HepG2 (cell line): ENCODE data around the gene DNM1. TPM values are rescaled to one million over a fixed set of nuclear protein-coding genes. Genes with fewer than 3 reads are reported as not detected.

Source experiments
- ARNT2 ChIP-seq: sonication (generic); formaldehyde crosslinking; IDR thresholded peaks from 2 replicates; pipeline ENCODE4 v1.8.0; 2022; ENCODE audit warnings: mild to moderate bottlenecking, low read depth, missing genetic modification reagents, moderate library complexity
- ASH2L ChIP-seq: fragments of 300-600, 200-600 bp; sonication (generic); IDR thresholded peaks from 2 replicates; pipeline ENCODE4 v1.7.0; 2017; ENCODE audit warnings: low read depth, mild to moderate bottlenecking, moderate library complexity, mixed read lengths, low read length; ENCODE audit not compliant: insufficient read length
- CENPT ChIP-seq: sonication (generic); formaldehyde crosslinking; IDR thresholded peaks from 2 replicates; pipeline ENCODE4 v1.8.0; 2022; ENCODE audit warnings: low read depth, mild to moderate bottlenecking, moderate library complexity, missing genetic modification reagents
- FOXM1 ChIP-seq: sonication (generic); formaldehyde crosslinking; IDR thresholded peaks from 2 replicates; pipeline ENCODE4 v1.5.0; 2020; ENCODE audit warnings: missing genetic modification reagents
- FUBP1 ChIP-seq: sonication (generic); formaldehyde crosslinking; IDR thresholded peaks from 2 replicates; pipeline ENCODE4 v1.5.1; 2020; ENCODE audit warnings: missing genetic modification reagents, mild to moderate bottlenecking, borderline replicate concordance
- KMT2A ChIP-seq: sonication (generic); formaldehyde crosslinking; IDR thresholded peaks from 2 replicates; pipeline ENCODE4 v1.4.0; 2020; ENCODE audit warnings: missing genetic modification reagents
- MIER3 ChIP-seq: IDR thresholded peaks from 2 replicates; pipeline ENCODE4 v1.6.1; 2016; ENCODE audit warnings: missing compliant biosample characterization, borderline replicate concordance
- PAF1 ChIP-seq: IDR thresholded peaks from 2 replicates; pipeline ENCODE4 v1.6.1; 2016; ENCODE audit warnings: missing genetic modification reagents, missing compliant biosample characterization
- PCBP2 ChIP-seq: fragments of 200-400 bp; formaldehyde crosslinking; optimal IDR thresholded peaks from 2 replicates; pipeline ENCODE3; 2018; ENCODE audit warnings: low read length, low read depth; ENCODE audit not compliant: poor library complexity, severe bottlenecking
- SOX5 ChIP-seq: IDR thresholded peaks from 2 replicates; pipeline ENCODE4 v1.6.1; 2016; ENCODE audit warnings: borderline replicate concordance
- SOX6 ChIP-seq, 2 experiments: fragments of 450-650 bp in 1 of 2; sonication (generic) in 1 of 2; formaldehyde crosslinking in 1 of 2; IDR thresholded peaks; 2 replicates each; pipeline versions ENCODE4 v1.4.0 to v1.6.1; 2017 to 2020; ENCODE audit warnings: antibody characterized with exemption in 1 of 2, mild to moderate bottlenecking in 1 of 2, missing genetic modification reagents in 1 of 2
- TFDP2 ChIP-seq: sonication (generic); formaldehyde crosslinking; IDR thresholded peaks from 2 replicates; pipeline ENCODE4 v1.4.0; 2020; ENCODE audit warnings: missing genetic modification reagents
- TMF1 ChIP-seq: sonication (generic); formaldehyde crosslinking; IDR thresholded peaks from 2 replicates; pipeline ENCODE4 v1.8.1; 2022; ENCODE audit warnings: low read depth, missing genetic modification reagents
- ZBTB25 ChIP-seq: IDR thresholded peaks from 2 replicates; pipeline ENCODE4 v1.6.1; 2018; ENCODE audit warnings: missing genetic modification reagents
- ZBTB42 ChIP-seq: sonication (generic); formaldehyde crosslinking; IDR thresholded peaks from 2 replicates; pipeline ENCODE4 v1.5.0; 2020; ENCODE audit warnings: mild to moderate bottlenecking, missing genetic modification reagents
- ZFP36L2 ChIP-seq: sonication (generic); formaldehyde crosslinking; IDR thresholded peaks from 2 replicates; pipeline ENCODE4 v1.4.0; 2020; ENCODE audit warnings: missing genetic modification reagents
- ZNF281 ChIP-seq: sonication (generic); formaldehyde crosslinking; IDR thresholded peaks from 2 replicates; pipeline ENCODE4 v1.4.0; 2020; ENCODE audit warnings: missing genetic modification reagents, borderline replicate concordance
- ZNF326 ChIP-seq: sonication (generic); formaldehyde crosslinking; IDR thresholded peaks from 2 replicates; pipeline ENCODE4 v1.4.0; 2020; ENCODE audit warnings: missing genetic modification reagents, borderline replicate concordance
- ZNF660 ChIP-seq: sonication (generic); formaldehyde crosslinking; IDR thresholded peaks from 2 replicates; pipeline ENCODE4 v1.5.1; 2020; ENCODE audit warnings: mild to moderate bottlenecking, low read depth, missing genetic modification reagents, borderline replicate concordance
- ZNF674 ChIP-seq: sonication (generic); formaldehyde crosslinking; IDR thresholded peaks from 2 replicates; pipeline ENCODE4 v1.5.0; 2020; ENCODE audit warnings: low read depth, mild to moderate bottlenecking, missing genetic modification reagents
- ZNF780A ChIP-seq: sonication (generic); formaldehyde crosslinking; IDR thresholded peaks from 2 replicates; pipeline ENCODE4 v1.8.0; 2022; ENCODE audit warnings: mild to moderate bottlenecking, missing genetic modification reagents, moderate library complexity
- ZSCAN21 ChIP-seq: sonication (generic); formaldehyde crosslinking; IDR thresholded peaks from 2 replicates; pipeline ENCODE4 v1.8.0; 2022; ENCODE audit warnings: mild to moderate bottlenecking, missing genetic modification reagents, moderate library complexity, borderline replicate concordance
- polyA plus RNA-seq, 8 experiments: library from polyadenylated mRNA; depleted of rRNA in 3 of 8; stranded (reverse) in 7 of 8; unstranded in 1 of 8; fragments of >200 nt; fragmentation: Illumina TruSeq in 4 of 8; extraction: Trizol in 4 of 8; gene quantifications; 2 replicates each; pipeline versions ENCODE4 v1.2.1 to v1.2.3, GENCODE V29; 2011 to 2016; ENCODE audit warnings: low read depth in 4 of 8, missing spikeins in 1 of 8, mixed read lengths in 1 of 8; ENCODE audit not compliant: insufficient read depth in 1 of 8
- total RNA-seq, 5 experiments: library from RNA; depleted of rRNA; stranded (reverse); fragments of >200 nt; fragmentation: Illumina TruSeq; extraction: Trizol; gene quantifications; 2 replicates each; pipeline ENCODE4 v1.2.3, GENCODE V29; 2016; ENCODE audit warnings: low read depth in 1 of 5

DNM1 gene
- total and polyA plus RNA-seq, 2 of the 13 experiments (the other 11 are each of a cell fraction or from before 2014, with no cell fraction given), result 0.13 to 0.58 TPM

GRCh38 chr9:128203024-128203706 is at the start of gene DNM1 (continued):
- TF ChIP-seq FOXM1 (CRISPR knock-in tag) (no peak), TFDP2 (peak; percentile 23; the same call in 1 of the 2 replicates), ZNF281 (CRISPR knock-in tag) (no peak), SOX6 (IDR thresholded peaks at IDR 0.05) (no peak), SOX6 (CRISPR knock-in tag; IDR thresholded peaks at IDR 0.05) (0 out of 2 replicates have a peak, but pooled peaks have one; percentile 19), ZSCAN21 (CRISPR knock-in tag) (no peak), ZBTB25 (CRISPR knock-in tag) (peak; percentile 56; the same call in 1 of the 2 replicates), MIER3 (CRISPR knock-in tag) (no peak), ZBTB42 (CRISPR knock-in tag) (no peak), ZNF674 (CRISPR knock-in tag) (no peak), TMF1 (no peak), PAF1 (CRISPR knock-in tag) (no peak), FUBP1 (CRISPR knock-in tag) (no peak), ZNF780A (no peak), KMT2A (CRISPR knock-in tag) (peak; percentile 21; the same call in 1 of the 2 replicates), CENPT (CRISPR knock-in tag) (no peak), ARNT2 (CRISPR knock-in tag) (peak; percentile 47; the same call in 1 of the 2 replicates), ZNF326 (CRISPR knock-in tag) (no peak), ASH2L (no peak), ZFP36L2 (CRISPR knock-in tag) (no peak), ZNF660 (CRISPR knock-in tag) (no peak), SOX5 (no peak), PCBP2 (no peak)
